ENCODE measurements around the gene CENPS.

Gene CENPS

DNA sequence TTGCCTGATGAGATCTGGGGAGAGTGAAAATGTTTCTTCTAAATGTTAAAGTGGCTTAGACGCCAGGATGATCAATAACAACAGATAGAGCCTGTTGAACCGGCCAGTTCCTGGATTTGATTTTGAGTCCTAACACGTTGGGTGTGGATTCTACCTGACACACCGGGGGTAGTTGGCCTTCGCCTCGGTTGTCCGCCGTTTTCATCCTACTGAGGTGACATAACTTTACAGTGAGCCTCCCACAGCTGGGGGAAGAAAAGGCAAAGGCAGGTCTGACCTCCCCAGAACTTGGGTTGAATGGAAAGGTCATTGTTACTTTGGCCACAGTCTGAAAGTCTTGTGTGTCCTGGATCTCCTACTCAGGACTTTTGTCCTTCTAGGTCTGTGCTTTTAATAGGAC lies 30.2 kb upstream of the CENPS start:
- no peak overlapping the region for H3K9ac ChIP-seq (ENCODE audit: low read length)
- H3K4ac ChIP-seq (ENCODE audit: low read depth, low read length): peak overlapping the region; percentile 49
- no peak overlapping the region for H3K23ac ChIP-seq (ENCODE audit: low read length)
- H3K4me2 ChIP-seq (ENCODE audit: low read length): peak overlapping the region; percentile 69
- no CpG with 5 or more reads among the region's 8 CpGs for WGBS (ENCODE audit: extremely low coverage, insufficient coverage, insufficient read length)
- H4K8ac ChIP-seq (ENCODE audit: low read depth, low read length): no peak overlapping the region
- H4K91ac ChIP-seq (ENCODE audit: low read depth, low read length): no peak overlapping the region
- H3K4me1 ChIP-seq (ENCODE audit: control insufficient read depth in 1 of 2, insufficient read depth in 2 of 2, low read length in 2 of 2): peaks cover 0 to 9% of the 10 kb centered on the region in 2 experiments
- no peak overlapping the region for H2BK12ac ChIP-seq (ENCODE audit: low read length)
- H3K27me3 ChIP-seq (ENCODE audit: insufficient read depth, low read length): no peaks in the 10 kb centered on the region
- no peaks in the 10 kb centered on the region for H3K9me3 ChIP-seq (ENCODE audit: insufficient read depth, low read depth, low read length)
- peaks cover 6% of the 10 kb centered on the region for H3K79me1 ChIP-seq (ENCODE audit: low read length)
- no peak overlapping the region for H3K18ac ChIP-seq (ENCODE audit: low read length)
- peaks cover 9% of the 10 kb centered on the region for H3K79me2 ChIP-seq (ENCODE audit: control insufficient read depth, insufficient read depth, low read length, poor library complexity)
- H2BK120ac ChIP-seq (ENCODE audit: insufficient read depth, low read length, poor library complexity): no peak overlapping the region
- H3K36me3 ChIP-seq (ENCODE audit: control insufficient read depth in 1 of 2, insufficient read depth in 2 of 2, low read length in 2 of 2): peaks cover 14 to 22% of the 10 kb centered on the region in 2 experiments
- DNase-seq: no peak
- no peak overlapping the region for H2BK5ac ChIP-seq (ENCODE audit: low read depth, low read length, poor library complexity)
- H3K27ac ChIP-seq (ENCODE audit: low read depth, low read length): no peak overlapping the region
- H2AFZ ChIP-seq (ENCODE audit: insufficient read depth, low read length, poor library complexity): no peak overlapping the region
- peak overlapping the region; percentile 91 for H3K4me3 ChIP-seq (ENCODE audit: low read depth, low read length)
- H3K14ac ChIP-seq (ENCODE audit: low read length): no peak overlapping the region
- H2AK5ac ChIP-seq (ENCODE audit: low read length): no peak overlapping the region
- no peak overlapping the region for H4K12ac ChIP-seq (ENCODE audit: low read depth, low read length)

DNA sequence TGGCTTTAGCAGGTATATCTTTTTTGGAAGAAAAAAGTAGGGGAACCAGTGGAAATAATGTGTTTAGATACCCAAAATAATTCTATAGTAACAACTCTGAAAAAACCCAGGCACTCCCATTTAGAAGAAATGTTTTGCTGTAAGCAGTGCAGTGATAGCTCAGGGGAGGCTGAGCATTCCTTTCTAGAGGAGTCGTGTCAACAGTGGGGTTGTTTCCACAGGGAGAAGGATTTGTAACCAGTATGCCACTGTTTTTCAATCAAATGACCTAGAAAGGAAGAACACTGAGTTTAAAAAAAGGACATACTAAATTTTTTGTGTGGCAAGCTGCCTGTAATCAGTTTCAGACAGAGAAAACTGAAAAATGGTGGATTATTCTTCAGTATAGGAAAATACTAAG lies 29.0 kb upstream of the CENPS start:
- no CpG with 5 or more reads among the region's 1 CpG for WGBS (ENCODE audit: extremely low coverage, insufficient coverage, insufficient read length)
- H2BK12ac ChIP-seq (ENCODE audit: low read length): no peak overlapping the region
- H3K18ac ChIP-seq (ENCODE audit: low read length): no peak overlapping the region
- H3K36me3 ChIP-seq (ENCODE audit: control insufficient read depth in 1 of 2, insufficient read depth in 2 of 2, low read length in 2 of 2): peaks cover 21 to 33% of the 10 kb centered on the region in 2 experiments
- no peak overlapping the region for H3K4me3 ChIP-seq (ENCODE audit: low read depth, low read length)
- H3K4me1 ChIP-seq (ENCODE audit: control insufficient read depth in 1 of 2, insufficient read depth in 2 of 2, low read length in 2 of 2): peaks cover 0 to 9% of the 10 kb centered on the region in 2 experiments
- no peak overlapping the region for H3K4ac ChIP-seq (ENCODE audit: low read depth, low read length)
- no peak overlapping the region for H2BK120ac ChIP-seq (ENCODE audit: insufficient read depth, low read length, poor library complexity)
- H3K14ac ChIP-seq (ENCODE audit: low read length): no peak overlapping the region
- H4K91ac ChIP-seq (ENCODE audit: low read depth, low read length): no peak overlapping the region
- no peak overlapping the region for H2AK5ac ChIP-seq (ENCODE audit: low read length)
- H3K79me1 ChIP-seq (ENCODE audit: low read length): peaks cover 6% of the 10 kb centered on the region
- no peak overlapping the region for H3K27ac ChIP-seq (ENCODE audit: low read depth, low read length)
- no peak overlapping the region for H3K9ac ChIP-seq (ENCODE audit: low read length)
- H4K8ac ChIP-seq (ENCODE audit: low read depth, low read length): no peak overlapping the region
- H4K12ac ChIP-seq (ENCODE audit: low read depth, low read length): no peak overlapping the region
- no peaks in the 10 kb centered on the region for H3K27me3 ChIP-seq (ENCODE audit: insufficient read depth, low read length)
- no peak overlapping the region for H3K23ac ChIP-seq (ENCODE audit: low read length)
- H2AFZ ChIP-seq (ENCODE audit: insufficient read depth, low read length, poor library complexity): no peak overlapping the region
- no peak overlapping the region for H2BK5ac ChIP-seq (ENCODE audit: low read depth, low read length, poor library complexity)
- H3K79me2 ChIP-seq (ENCODE audit: control insufficient read depth, insufficient read depth, low read length, poor library complexity): peaks cover 9% of the 10 kb centered on the region
- no peak for DNase-seq
- no peaks in the 10 kb centered on the region for H3K9me3 ChIP-seq (ENCODE audit: insufficient read depth, low read depth, low read length)
- no peak overlapping the region for H3K4me2 ChIP-seq (ENCODE audit: low read length)

DNA sequence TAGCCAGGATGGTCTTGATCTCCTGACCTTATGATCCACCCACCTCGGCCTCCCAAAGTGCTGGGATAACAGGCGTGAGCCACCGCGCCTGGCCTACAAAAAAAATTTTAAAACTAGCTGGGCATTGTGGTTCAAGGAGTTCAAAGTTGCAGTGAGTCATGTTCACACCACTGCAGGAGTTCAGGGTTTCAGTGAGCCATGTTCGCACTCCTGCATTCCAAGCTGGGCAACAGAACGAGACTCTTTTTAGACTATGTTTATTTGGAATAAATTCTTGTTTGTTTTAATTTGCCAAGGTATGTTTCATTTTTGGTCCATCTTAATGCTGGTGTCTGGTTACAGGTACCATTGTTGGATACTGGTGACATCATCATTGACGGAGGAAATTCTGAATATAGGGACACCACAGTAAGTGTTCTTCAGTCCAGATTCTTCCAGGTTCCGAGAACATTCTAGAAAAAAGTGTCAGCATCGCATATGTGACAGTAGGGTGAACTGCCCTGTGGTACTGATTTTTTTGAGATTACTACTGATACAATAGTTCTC lies 27.4 kb upstream of the CENPS start:
- WGBS (ENCODE audit: extremely low coverage, insufficient coverage, insufficient read length): no CpG with 5 or more reads among the region's 9 CpGs
- Histone ChIP-seq H4K12ac (ENCODE audit: low read depth, low read length) (no peak overlapping the region), H3K9me3 (ENCODE audit: insufficient read depth, low read depth, low read length) (no peaks in the 10 kb centered on the region), H4K91ac (ENCODE audit: low read depth, low read length) (no peak overlapping the region), H3K4ac (ENCODE audit: low read depth, low read length) (no peak overlapping the region), H2BK120ac (ENCODE audit: insufficient read depth, low read length, poor library complexity) (no peak overlapping the region), H3K79me2 (ENCODE audit: control insufficient read depth, insufficient read depth, low read length, poor library complexity) (peaks cover 9% of the 10 kb centered on the region), H4K8ac (ENCODE audit: low read depth, low read length) (no peak overlapping the region), H3K4me3 (ENCODE audit: low read depth, low read length) (no peak overlapping the region), H3K27ac (ENCODE audit: low read depth, low read length) (no peak overlapping the region), H3K27me3 (ENCODE audit: insufficient read depth, low read length) (no peaks in the 10 kb centered on the region), H3K4me1 (ENCODE audit: control insufficient read depth in 1 of 2, insufficient read depth in 2 of 2, low read length in 2 of 2) (peaks cover 0 to 9% of the 10 kb centered on the region in 2 experiments), H3K36me3 (ENCODE audit: control insufficient read depth in 1 of 2, insufficient read depth in 2 of 2, low read length in 2 of 2) (peaks cover 31 to 48% of the 10 kb centered on the region in 2 experiments), H2BK12ac (ENCODE audit: low read length) (no peak overlapping the region), H3K79me1 (ENCODE audit: low read length) (peaks cover 6% of the 10 kb centered on the region), H2AK5ac (ENCODE audit: low read length) (no peak overlapping the region), H3K14ac (ENCODE audit: low read length) (no peak overlapping the region), H3K9ac (ENCODE audit: low read length) (no peak overlapping the region), H2AFZ (ENCODE audit: insufficient read depth, low read length, poor library complexity) (no peak overlapping the region), H2BK5ac (ENCODE audit: low read depth, low read length, poor library complexity) (no peak overlapping the region), H3K18ac (ENCODE audit: low read length) (no peak overlapping the region), H3K23ac (ENCODE audit: low read length) (no peak overlapping the region), H3K4me2 (ENCODE audit: low read length) (no peak overlapping the region)
- DNase-seq: no peak

DNA sequence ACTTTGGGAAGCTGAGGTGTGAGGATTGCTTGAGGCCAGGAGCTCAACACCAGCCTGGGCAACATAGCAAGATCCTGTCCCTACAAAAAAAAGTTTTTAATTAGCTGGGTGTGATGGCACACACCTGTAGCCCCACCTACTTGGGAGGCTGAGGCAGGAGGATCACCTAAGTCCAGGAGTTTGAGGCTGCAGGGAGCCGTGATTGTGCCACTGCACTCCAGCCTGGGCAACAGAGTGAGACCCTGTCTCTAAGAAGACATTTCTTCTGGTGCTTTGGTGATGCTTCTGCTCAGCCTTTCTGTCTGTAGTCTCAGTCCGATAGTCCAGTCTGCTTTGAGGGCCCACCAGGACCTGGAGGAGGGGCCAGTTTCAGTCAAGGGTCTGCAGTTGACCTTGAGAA lies 23.0 kb upstream of the CENPS start:
- no peak overlapping the region for H4K8ac ChIP-seq (ENCODE audit: low read depth, low read length)
- H3K79me1 ChIP-seq (ENCODE audit: low read length): no peaks in the 10 kb centered on the region
- no peak overlapping the region for H2BK5ac ChIP-seq (ENCODE audit: low read depth, low read length, poor library complexity)
- no peak overlapping the region for H2AK5ac ChIP-seq (ENCODE audit: low read length)
- H3K27ac ChIP-seq (ENCODE audit: low read depth, low read length): no peak overlapping the region
- H3K4ac ChIP-seq (ENCODE audit: low read depth, low read length): no peak overlapping the region
- H4K12ac ChIP-seq (ENCODE audit: low read depth, low read length): no peak overlapping the region
- H4K91ac ChIP-seq (ENCODE audit: low read depth, low read length): no peak overlapping the region
- DNase-seq: no peak
- no peak overlapping the region for H2AFZ ChIP-seq (ENCODE audit: insufficient read depth, low read length, poor library complexity)
- H3K79me2 ChIP-seq (ENCODE audit: control insufficient read depth, insufficient read depth, low read length, poor library complexity): no peaks in the 10 kb centered on the region
- no peak overlapping the region for H3K4me2 ChIP-seq (ENCODE audit: low read length)
- no peaks in the 10 kb centered on the region for H3K9me3 ChIP-seq (ENCODE audit: insufficient read depth, low read depth, low read length)
- H3K14ac ChIP-seq (ENCODE audit: low read length): no peak overlapping the region
- H3K36me3 ChIP-seq (ENCODE audit: control insufficient read depth in 1 of 2, insufficient read depth in 2 of 2, low read length in 2 of 2): peaks cover 53 to 80% of the 10 kb centered on the region in 2 experiments
- WGBS (ENCODE audit: extremely low coverage, insufficient coverage, insufficient read length): no CpG with 5 or more reads among the region's 2 CpGs
- H2BK120ac ChIP-seq (ENCODE audit: insufficient read depth, low read length, poor library complexity): no peak overlapping the region
- no peak overlapping the region for H2BK12ac ChIP-seq (ENCODE audit: low read length)
- no peaks in the 10 kb centered on the region for H3K27me3 ChIP-seq (ENCODE audit: insufficient read depth, low read length)
- H3K4me3 ChIP-seq (ENCODE audit: low read depth, low read length): no peak overlapping the region
- no peak overlapping the region for H3K23ac ChIP-seq (ENCODE audit: low read length)
- H3K18ac ChIP-seq (ENCODE audit: low read length): no peak overlapping the region
- H3K9ac ChIP-seq (ENCODE audit: low read length): no peak overlapping the region
- no peaks in the 10 kb centered on the region for H3K4me1 ChIP-seq (ENCODE audit: control insufficient read depth in 1 of 2, insufficient read depth in 2 of 2, low read length in 2 of 2)
